ENCODE measurements around the gene COPS7A. TPM values are rescaled to one million over a fixed set of nuclear protein-coding genes. Genes with fewer than 3 reads are reported as not detected.
"Not testable (repeated sequence)": the region's sequence is repeated elsewhere in the genome, so short reads cannot be mapped to it uniquely, and the experiment has no call there.

COPS7A gene
- total RNA-seq, 1 experiment from 2014 or later = 67.8 TPM

- Histone ChIP-seq H3K79me2 (ENCODE audit: insufficient read depth, low read length) (no peaks in the 10 kb centered on the region), H3K4me1 (ENCODE audit: control insufficient read depth in 1 of 2, insufficient read depth in 2 of 2, low read length in 2 of 2) (peaks cover 4 to 10% of the 10 kb centered on the region in 2 experiments), H3K4me3 (replicated peaks in 1 of 2; ENCODE audit: low read depth in 1 of 2, low read length in 2 of 2) (no peak overlapping the region), H3K4me2 (ENCODE audit: low read length) (no peak overlapping the region), H3K27ac (ENCODE audit: low read depth, low read length) (no peak overlapping the region), H3K36me3 (ENCODE audit: control insufficient read depth in 1 of 2, insufficient read depth in 2 of 2, low read length in 2 of 2) (0 out of 4 replicates have a peak, but pooled peaks cover 0 to 2% of the 10 kb centered on the region in 2 experiments), H2AFZ (ENCODE audit: low read depth, low read length, poor library complexity, severe bottlenecking) (no peak overlapping the region), H4K20me1 (ENCODE audit: insufficient read depth) (no peaks in the 10 kb centered on the region), H3K9me2 (ENCODE audit: insufficient read depth) (no peaks in the 10 kb centered on the region), H3K9me3 (ENCODE audit: control insufficient read depth in 1 of 2, insufficient read depth in 1 of 2, low read depth in 1 of 2, low read length in 2 of 2) (no peaks in the 10 kb centered on the region), H3K27me3 (ENCODE audit: insufficient read depth, low read length) (no peaks in the 10 kb centered on the region), H3K9ac (ENCODE audit: low read length) (no peak overlapping the region)
- ChIA-PET CTCF (interaction anchor here (1.2 kb wide), 1 partner anchor 42 kb away, joined by 3 read pairs; no protein-coding TSS in a partner anchor), POLR2A (interaction anchor here (1.7 kb wide), 1 partner anchor 13 kb away, joined by 4 read pairs; the partner anchor contains the start of gene COPS7A), RAD21 (ENCODE audit: low non-redundant PET in 1 of 2, low total read pairs in 2 of 2, uncharacterized antibody in 2 of 2, unreplicated experiment in 2 of 2) (no interaction called here)
- intact Hi-C loops (cut with micrococcal nuclease) = no loop called here
- no peak for TF ChIP-seq YY1 (IDR thresholded peaks at IDR 0.05; ENCODE audit: extremely low read depth, insufficient replicate concordance, low read depth, low read length)
- TF ChIP-seq ZBTB33 (IDR thresholded peaks at IDR 0.05; ENCODE audit: extremely low read depth, insufficient replicate concordance, low read length) = no peak
- TF ChIP-seq ZFX (IDR thresholded peaks at IDR 0.05) = no peak
- no peak for TF ChIP-seq ZNF274 (IDR thresholded peaks at IDR 0.05; ENCODE audit: low read depth, low read length)
- no peak for TF ChIP-seq TCF7L2 (IDR thresholded peaks at IDR 0.05; ENCODE audit: borderline replicate concordance, extremely low read depth, insufficient read depth, insufficient read length)
- TF ChIP-seq, protein P1, sequence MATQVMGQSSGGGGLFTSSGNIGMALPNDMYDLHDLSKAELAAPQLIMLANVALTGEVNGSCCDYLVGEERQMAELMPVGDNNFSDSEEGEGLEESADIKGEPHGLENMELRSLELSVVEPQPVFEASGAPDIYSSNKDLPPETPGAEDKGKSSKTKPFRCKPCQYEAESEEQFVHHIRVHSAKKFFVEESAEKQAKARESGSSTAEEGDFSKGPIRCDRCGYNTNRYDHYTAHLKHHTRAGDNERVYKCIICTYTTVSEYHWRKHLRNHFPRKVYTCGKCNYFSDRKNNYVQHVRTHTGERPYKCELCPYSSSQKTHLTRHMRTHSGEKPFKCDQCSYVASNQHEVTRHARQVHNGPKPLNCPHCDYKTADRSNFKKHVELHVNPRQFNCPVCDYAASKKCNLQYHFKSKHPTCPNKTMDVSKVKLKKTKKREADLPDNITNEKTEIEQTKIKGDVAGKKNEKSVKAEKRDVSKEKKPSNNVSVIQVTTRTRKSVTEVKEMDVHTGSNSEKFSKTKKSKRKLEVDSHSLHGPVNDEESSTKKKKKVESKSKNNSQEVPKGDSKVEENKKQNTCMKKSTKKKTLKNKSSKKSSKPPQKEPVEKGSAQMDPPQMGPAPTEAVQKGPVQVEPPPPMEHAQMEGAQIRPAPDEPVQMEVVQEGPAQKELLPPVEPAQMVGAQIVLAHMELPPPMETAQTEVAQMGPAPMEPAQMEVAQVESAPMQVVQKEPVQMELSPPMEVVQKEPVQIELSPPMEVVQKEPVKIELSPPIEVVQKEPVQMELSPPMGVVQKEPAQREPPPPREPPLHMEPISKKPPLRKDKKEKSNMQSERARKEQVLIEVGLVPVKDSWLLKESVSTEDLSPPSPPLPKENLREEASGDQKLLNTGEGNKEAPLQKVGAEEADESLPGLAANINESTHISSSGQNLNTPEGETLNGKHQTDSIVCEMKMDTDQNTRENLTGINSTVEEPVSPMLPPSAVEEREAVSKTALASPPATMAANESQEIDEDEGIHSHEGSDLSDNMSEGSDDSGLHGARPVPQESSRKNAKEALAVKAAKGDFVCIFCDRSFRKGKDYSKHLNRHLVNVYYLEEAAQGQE (IDR thresholded peaks at IDR 0.05; ENCODE audit: low read depth) = no peak
- no peak for ATAC-seq
- no peak for DNase-seq (ENCODE audit: low read depth, low spot score)
- BruUV-seq (replicated peaks) = no TSS peak
Observed at GRCh38 chr12:6736754-6737153, 12.9 kb downstream of the COPS7A start.

GRCh38 chr12:6742080-6742479, 18.2 kb downstream of the COPS7A start:
- intact Hi-C loops (cut with micrococcal nuclease); BruUV-seq (replicated peaks): not testable (repeated sequence)

More at GRCh38 chr12:6742080-6742479, 18.2 kb downstream of the COPS7A start:
- H2AFZ ChIP-seq (ENCODE audit: low read depth, low read length, poor library complexity, severe bottlenecking); H3K27me3 ChIP-seq (ENCODE audit: insufficient read depth, low read length); DNase-seq (ENCODE audit: low read depth, low spot score); H3K9me2 ChIP-seq (ENCODE audit: insufficient read depth); RAD21 ChIA-PET (ENCODE audit: low non-redundant PET in 1 of 2, low total read pairs in 2 of 2, uncharacterized antibody in 2 of 2, unreplicated experiment in 2 of 2); H3K4me3 ChIP-seq (replicated peaks in 1 of 2; ENCODE audit: low read depth in 1 of 2, low read length in 2 of 2); ATAC-seq; H3K9me3 ChIP-seq (ENCODE audit: control insufficient read depth in 1 of 2, insufficient read depth in 1 of 2, low read depth in 1 of 2, low read length in 2 of 2); H3K36me3 ChIP-seq (ENCODE audit: control insufficient read depth in 1 of 2, insufficient read depth in 2 of 2, low read length in 2 of 2); CTCF ChIA-PET; H3K27ac ChIP-seq (ENCODE audit: low read depth, low read length); POLR2A ChIA-PET; H3K9ac ChIP-seq (ENCODE audit: low read length); H4K20me1 ChIP-seq (ENCODE audit: insufficient read depth); H3K79me2 ChIP-seq (ENCODE audit: insufficient read depth, low read length); H3K4me2 ChIP-seq (ENCODE audit: low read length): not testable (repeated sequence)
- peaks cover 0 to 12% of the 10 kb centered on the region in 2 experiments; a peak in 2 of 4 replicates for H3K4me1 ChIP-seq (ENCODE audit: control insufficient read depth in 1 of 2, insufficient read depth in 2 of 2, low read length in 2 of 2)

Measured in HCT116 (cell line).